Testis (tissue), 2 donors: ENCODE data around the gene NPEPL1.

Experiments used
- CTCF ChIP-seq, 3 experiments: fragments of 450-650 bp in 2 of 3; fragments of 200-600 bp in 1 of 3; sonication (generic) in 1 of 3; IDR thresholded peaks; one replicate each; pipeline ENCODE4 v1.5.1; 2016 to 2019; ENCODE audit warnings: antibody characterized with exemption in 3 of 3, mild to moderate bottlenecking in 2 of 3, moderate library complexity in 1 of 3
- POLR2A ChIP-seq: fragments of 450-650 bp; IDR thresholded peaks from one replicate; pipeline ENCODE4 v1.6.1; 2017; ENCODE audit warnings: antibody characterized with exemption, mild to moderate bottlenecking, moderate library complexity

GRCh38 chr20:58762120-58762519, 69.5 kb downstream of the NPEPL1 start:
- TF ChIP-seq CTCF (IDR thresholded peaks at IDR 0.05) (no peak), POLR2A (no peak)
